Effector memory CD8-positive, alpha-beta T cell (primary cell): ENCODE results near the gene CLDN22.
A peak's percentile ranks its signal among the peaks of the same experiment; 100 is the strongest.

Source experiments
- ATAC-seq: fragments of 150-1000 bp; cut with Tn5 transposase; replicated peaks from 2 replicates; pipeline ENCODE4 v1.10.0; 2021; ENCODE audit warnings: mild to moderate bottlenecking, moderate library complexity
- DNase-seq, 3 experiments: peaks; one replicate each; pipeline ENCODE4 v3.0.0; 2021
- H3K27ac Mint-ChIP-seq, 2 donors: one replicate each; pipeline ENCODE4 v1.8.0; 2022; ENCODE audit warnings: mild to moderate bottlenecking in 2 of 2, mixed read lengths in 2 of 2, moderate library complexity in 2 of 2
- H3K27me3 Mint-ChIP-seq, 2 donors: one replicate each; pipeline ENCODE4 v1.8.0; 2022; ENCODE audit warnings: mixed read lengths in 2 of 2
- H3K36me3 Mint-ChIP-seq: one replicate; pipeline ENCODE4 v1.8.0; 2022; ENCODE audit warnings: mild to moderate bottlenecking, moderate library complexity, mixed read lengths; ENCODE audit not compliant: insufficient read depth
- H3K4me1 Mint-ChIP-seq, 2 donors: one replicate each; pipeline ENCODE4 v1.8.0; 2022; ENCODE audit warnings: low read depth in 2 of 2, mixed read lengths in 2 of 2
- H3K4me3 Mint-ChIP-seq, 2 donors: one replicate each; pipeline ENCODE4 v1.8.0; 2022; ENCODE audit warnings: mild to moderate bottlenecking in 2 of 2, mixed read lengths in 2 of 2, moderate library complexity in 2 of 2
- H3K9me3 Mint-ChIP-seq, 2 donors: one replicate each; pipeline ENCODE4 v1.8.0; 2022; ENCODE audit warnings: mixed read lengths in 2 of 2
- total RNA-seq, 9 experiments: gene quantifications; one replicate each; lab custom pipeline; 2026; lab: John Stamatoyannopoulos, UW

The CLDN22 gene
- total RNA-seq, result 0 reads per million in 9 experiments

GRCh38 chr4:183320211-183321059 lies at the start of gene CLDN22:
Gene CLDN22 (minus strand): TSS chr4:183320276. CDS start chr4:183320218, 58 bp downstream.
- Mint-ChIP-seq H3K27me3 (peaks cover 9 to 10% of the 10 kb centered on the region in 2 donors), H3K4me1 (peaks cover 0 to 5% of the 10 kb centered on the region in 2 donors), H3K27ac (peak within 1 kb of the TSS in 1 of 2 donors; percentile 35), H3K4me3 (peak within 1 kb of the TSS in 1 of 2 donors; percentile 45), H3K9me3 (no peaks in the 10 kb centered on the region), H3K36me3 (no peaks in the 10 kb centered on the region)
- no peak for DNase-seq
- ATAC-seq, result no peak

GRCh38 chr4:183369073-183369472 lies 49.0 kb upstream of the CLDN22 start:
- H3K9me3 Mint-ChIP-seq, result no peaks in the 10 kb centered on the region
- H3K27me3 Mint-ChIP-seq, result peaks cover 20 to 47% of the 10 kb centered on the region in 2 donors
- no peaks in the 10 kb centered on the region for H3K4me1 Mint-ChIP-seq
- H3K4me3 Mint-ChIP-seq, result no peak overlapping the region
- no peak overlapping the region for H3K27ac Mint-ChIP-seq
- no peaks in the 10 kb centered on the region for H3K36me3 Mint-ChIP-seq
- ATAC-seq (no peak), DNase-seq (no peak)

- DNase-seq (no peak), ATAC-seq (no peak)
- Mint-ChIP-seq H3K36me3 (no peaks in the 10 kb centered on the region), H3K27me3 (peaks cover 32 to 53% of the 10 kb centered on the region in 2 donors), H3K4me3 (no peak overlapping the region), H3K4me1 (no peaks in the 10 kb centered on the region), H3K27ac (no peak overlapping the region), H3K9me3 (no peaks in the 10 kb centered on the region)
Measured at GRCh38 chr4:183366206-183366835, 46.2 kb upstream of the CLDN22 start.

GRCh38 chr4:183364025-183364424 lies 43.9 kb upstream of the CLDN22 start:
- DNase-seq (no peak), ATAC-seq (no peak)
- H3K9me3 Mint-ChIP-seq, result no peaks in the 10 kb centered on the region
- no peaks in the 10 kb centered on the region for H3K4me1 Mint-ChIP-seq
- H3K27me3 Mint-ChIP-seq, result peaks cover 22 to 38% of the 10 kb centered on the region in 2 donors
- no peaks in the 10 kb centered on the region for H3K36me3 Mint-ChIP-seq
- H3K4me3 Mint-ChIP-seq, result no peak overlapping the region
- no peak overlapping the region for H3K27ac Mint-ChIP-seq

GRCh38 chr4:183362916-183363542 lies 43.0 kb upstream of the CLDN22 start:
- Mint-ChIP-seq H3K9me3 (no peaks in the 10 kb centered on the region), H3K4me1 (no peaks in the 10 kb centered on the region), H3K36me3 (no peaks in the 10 kb centered on the region), H3K27ac (no peak overlapping the region), H3K27me3 (peaks cover 27 to 45% of the 10 kb centered on the region in 2 donors), H3K4me3 (no peak overlapping the region)
- no peak for ATAC-seq
- no peak for DNase-seq

GRCh38 chr4:183362036-183362435 lies 42.0 kb upstream of the CLDN22 start:
- Mint-ChIP-seq H3K36me3 (no peaks in the 10 kb centered on the region), H3K9me3 (no peaks in the 10 kb centered on the region), H3K4me1 (no peaks in the 10 kb centered on the region), H3K27ac (no peak overlapping the region), H3K4me3 (no peak overlapping the region), H3K27me3 (peaks cover 34 to 55% of the 10 kb centered on the region in 2 donors)
- DNase-seq, result no peak
- no peak for ATAC-seq

GRCh38 chr4:183360161-183360919 lies 40.3 kb upstream of the CLDN22 start:
- DNase-seq (no peak), ATAC-seq (no peak)
- Mint-ChIP-seq H3K27ac (no peak overlapping the region), H3K4me3 (no peak overlapping the region), H3K9me3 (no peaks in the 10 kb centered on the region), H3K4me1 (no peaks in the 10 kb centered on the region), H3K36me3 (no peaks in the 10 kb centered on the region), H3K27me3 (peaks cover 34 to 59% of the 10 kb centered on the region in 2 donors)

GRCh38 chr4:183358215-183358755 lies 38.2 kb upstream of the CLDN22 start:
- Mint-ChIP-seq H3K27me3 (peaks cover 16 to 45% of the 10 kb centered on the region in 2 donors), H3K4me3 (no peak overlapping the region), H3K4me1 (no peaks in the 10 kb centered on the region), H3K36me3 (no peaks in the 10 kb centered on the region), H3K27ac (no peak overlapping the region), H3K9me3 (no peaks in the 10 kb centered on the region)
- DNase-seq (no peak), ATAC-seq (no peak)

- H3K27me3 Mint-ChIP-seq, result peaks cover 13 to 49% of the 10 kb centered on the region in 2 donors
- DNase-seq (no peak), ATAC-seq (no peak)
- no peaks in the 10 kb centered on the region for H3K9me3 Mint-ChIP-seq
- H3K27ac Mint-ChIP-seq, result no peak overlapping the region
- no peaks in the 10 kb centered on the region for H3K4me1 Mint-ChIP-seq
- no peaks in the 10 kb centered on the region for H3K36me3 Mint-ChIP-seq
- H3K4me3 Mint-ChIP-seq, result no peak overlapping the region
Measured at GRCh38 chr4:183356931-183357675, 37.0 kb upstream of the CLDN22 start.

GRCh38 chr4:183356173-183356830 lies 36.2 kb upstream of the CLDN22 start:
- no peak overlapping the region for H3K4me3 Mint-ChIP-seq
- H3K36me3 Mint-ChIP-seq, result no peaks in the 10 kb centered on the region
- no peak for ATAC-seq
- H3K27me3 Mint-ChIP-seq, result peaks cover 13 to 57% of the 10 kb centered on the region in 2 donors
- no peaks in the 10 kb centered on the region for H3K4me1 Mint-ChIP-seq
- DNase-seq, result no peak
- no peaks in the 10 kb centered on the region for H3K9me3 Mint-ChIP-seq
- no peak overlapping the region for H3K27ac Mint-ChIP-seq

- no peak overlapping the region for H3K27ac Mint-ChIP-seq
- DNase-seq, result no peak
- no peak overlapping the region for H3K4me3 Mint-ChIP-seq
- no peak for ATAC-seq
- peaks cover 20 to 66% of the 10 kb centered on the region in 2 donors for H3K27me3 Mint-ChIP-seq
- H3K36me3 Mint-ChIP-seq, result no peaks in the 10 kb centered on the region
- H3K4me1 Mint-ChIP-seq, result no peaks in the 10 kb centered on the region
- H3K9me3 Mint-ChIP-seq, result no peaks in the 10 kb centered on the region
Measured at GRCh38 chr4:183355405-183355804, 35.3 kb upstream of the CLDN22 start.

GRCh38 chr4:183354219-183354618 lies 34.1 kb upstream of the CLDN22 start:
- H3K4me1 Mint-ChIP-seq, result peaks cover 0 to 1% of the 10 kb centered on the region in 2 donors
- no peak overlapping the region for H3K4me3 Mint-ChIP-seq
- no peaks in the 10 kb centered on the region for H3K36me3 Mint-ChIP-seq
- peaks cover 22 to 71% of the 10 kb centered on the region in 2 donors for H3K27me3 Mint-ChIP-seq
- H3K27ac Mint-ChIP-seq, result no peak overlapping the region
- DNase-seq, result no peak
- no peak for ATAC-seq
- H3K9me3 Mint-ChIP-seq, result no peaks in the 10 kb centered on the region
